GM21447 (cell line): ENCODE results near the gene QSOX1.

Experiments
- ATAC-seq: cut with Tn5 transposase; IDR thresholded peaks from one replicate; pipeline ENCODE4 v1.9.1; 2021; ENCODE audit not compliant: unreplicated experiment

QSOX1 gene

DNA sequence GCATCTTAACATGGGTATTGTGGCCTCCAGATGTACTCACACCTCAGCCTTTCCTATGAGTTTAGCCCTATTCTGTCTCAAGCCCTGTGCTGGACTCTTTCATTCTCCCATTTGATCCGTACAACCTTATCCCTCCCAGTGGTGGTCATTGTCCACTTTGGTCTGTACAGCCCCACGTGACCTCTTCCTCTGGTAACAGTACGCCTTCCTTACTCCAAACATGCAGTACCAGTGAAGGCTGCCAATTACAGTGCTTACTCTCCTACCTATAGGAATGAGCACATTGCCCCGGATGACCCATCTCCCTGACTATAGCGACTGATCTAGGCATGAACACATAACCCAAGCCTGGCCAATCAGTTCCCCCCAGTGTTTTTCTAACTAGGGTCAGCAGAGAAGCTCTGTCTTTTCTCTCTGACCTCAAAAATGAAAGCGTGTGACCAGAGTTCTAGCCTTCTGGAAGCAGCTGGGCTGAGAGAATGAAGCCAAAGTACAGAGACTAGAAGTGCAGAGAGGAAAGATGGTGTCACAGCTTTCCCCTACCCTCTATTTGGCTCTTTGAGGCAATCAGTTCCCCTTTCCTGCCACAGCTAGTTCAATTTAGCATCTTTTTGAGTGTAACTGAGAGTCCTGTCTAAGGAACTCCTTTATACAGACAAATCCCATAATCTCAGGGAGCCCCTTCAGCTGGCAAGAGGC is 9.9 kb upstream of the QSOX1 start:
- ATAC-seq: no peak

DNA sequence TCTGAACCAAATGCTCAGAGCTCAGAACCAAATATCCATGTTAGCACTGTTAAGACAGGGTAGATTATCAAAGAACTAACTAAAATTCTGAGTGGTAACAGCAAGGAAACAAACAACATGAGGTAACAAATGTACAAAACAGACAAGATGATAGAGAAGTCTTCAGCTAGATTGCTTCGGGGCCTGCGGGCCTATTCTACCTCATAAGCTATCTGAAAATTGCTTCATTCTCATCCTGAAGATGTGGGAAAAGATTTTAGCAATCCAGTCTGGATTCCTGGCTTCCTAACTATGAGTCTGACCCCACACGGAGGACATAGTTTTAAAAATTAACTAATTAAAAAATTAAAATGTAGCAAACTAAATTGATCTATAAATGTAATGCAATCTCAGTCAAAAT is 9.2 kb upstream of the QSOX1 start:
- no peak for ATAC-seq

DNA sequence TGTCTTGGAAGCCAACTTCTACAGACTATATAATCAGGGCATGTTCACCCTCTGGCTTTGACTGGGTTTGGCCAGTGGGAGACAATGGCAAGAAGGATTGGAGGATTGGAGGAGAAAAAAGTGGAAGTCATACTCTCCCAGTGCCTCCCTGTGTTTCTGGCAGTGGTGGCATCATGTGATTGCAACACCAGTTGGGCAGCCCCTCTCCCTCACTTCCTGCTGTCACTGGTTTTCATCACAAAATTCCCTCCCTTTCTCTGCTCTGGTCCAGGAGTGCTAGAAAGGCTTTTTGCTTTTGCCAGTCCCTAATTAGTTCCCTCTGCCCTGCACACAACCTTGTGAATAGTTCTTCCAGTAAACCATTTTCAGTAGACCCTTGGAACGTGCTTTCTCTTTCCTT is 3.7 kb upstream of the QSOX1 start:
- no peak for ATAC-seq

DNA sequence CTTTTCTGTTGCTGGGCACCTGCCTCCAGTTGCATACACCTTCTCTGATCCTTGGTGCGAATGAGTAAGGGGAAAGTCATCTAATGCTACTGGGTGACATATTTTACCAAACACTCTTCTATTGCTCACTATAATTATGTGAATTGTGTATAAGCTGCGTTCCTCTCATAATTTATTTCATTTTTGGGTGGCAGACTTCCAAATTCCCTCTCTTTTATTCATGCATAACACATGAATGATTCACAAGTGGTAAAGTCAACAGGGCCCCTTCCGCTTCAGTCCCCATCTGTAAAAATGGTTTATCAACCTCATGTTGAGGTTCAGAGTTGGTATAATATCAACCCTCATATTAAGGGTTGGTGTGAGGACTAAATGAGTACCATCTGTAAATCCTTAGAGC is 3.2 kb upstream of the QSOX1 start:
- ATAC-seq: no peak

GRCh38 chr1:180152588-180152987 is 2.1 kb upstream of the QSOX1 start:
- no peak for ATAC-seq

DNA sequence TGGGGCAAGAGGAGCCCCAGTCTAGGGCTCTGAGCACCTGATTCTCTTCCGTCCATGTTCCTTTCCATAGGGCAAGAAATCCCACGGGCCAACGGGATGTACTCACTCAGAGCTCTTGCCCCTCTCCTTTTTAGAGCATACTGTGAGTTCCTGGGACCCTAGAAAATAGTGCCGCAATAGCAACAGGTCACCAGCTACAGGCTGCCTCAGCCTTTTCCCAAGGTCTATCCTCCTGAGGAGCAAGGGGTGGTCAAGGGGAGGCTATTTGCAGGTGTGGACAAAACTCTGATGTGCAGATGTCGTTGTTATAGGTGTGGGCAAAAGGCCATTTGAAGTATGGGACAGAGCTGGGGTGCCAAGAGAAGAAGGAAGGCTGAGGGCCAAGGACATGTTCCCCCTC is 1.6 kb upstream of the QSOX1 start:
- ATAC-seq: no peak

GRCh38 chr1:180154003-180154324 is 705 bp upstream of the QSOX1 start:
- ATAC-seq: no peak

- ATAC-seq: peak; percentile 7
Measured at GRCh38 chr1:180155182-180155682, 563 bp downstream of the QSOX1 start.

GRCh38 chr1:180156201-180156600 is 1.5 kb downstream of the QSOX1 start:
- no peak for ATAC-seq

DNA sequence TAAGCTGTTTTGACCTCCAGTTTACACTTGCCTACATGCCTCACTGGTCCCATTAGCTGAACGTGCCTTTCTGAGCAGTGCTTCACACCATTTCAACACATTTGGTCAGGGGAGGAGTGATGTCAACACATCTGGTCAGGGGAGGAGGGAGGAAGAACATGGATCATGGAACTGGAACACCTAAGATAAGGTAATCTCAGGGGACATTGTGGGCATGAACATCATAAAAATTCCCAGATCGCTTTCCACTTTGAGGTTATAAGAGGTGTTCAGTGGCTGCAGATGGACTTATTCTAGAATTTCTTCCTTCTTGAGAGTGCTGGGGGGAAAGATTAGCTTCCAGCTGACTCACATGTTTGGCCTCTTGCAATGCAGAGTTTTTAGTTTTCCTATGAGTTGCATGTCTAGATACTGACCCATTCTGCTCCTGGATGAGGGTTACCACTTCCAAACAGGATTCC is 2.0 kb downstream of the QSOX1 start:
- ATAC-seq: no peak

- ATAC-seq: no peak
Measured at GRCh38 chr1:180157108-180157507, 2.4 kb downstream of the QSOX1 start.

DNA sequence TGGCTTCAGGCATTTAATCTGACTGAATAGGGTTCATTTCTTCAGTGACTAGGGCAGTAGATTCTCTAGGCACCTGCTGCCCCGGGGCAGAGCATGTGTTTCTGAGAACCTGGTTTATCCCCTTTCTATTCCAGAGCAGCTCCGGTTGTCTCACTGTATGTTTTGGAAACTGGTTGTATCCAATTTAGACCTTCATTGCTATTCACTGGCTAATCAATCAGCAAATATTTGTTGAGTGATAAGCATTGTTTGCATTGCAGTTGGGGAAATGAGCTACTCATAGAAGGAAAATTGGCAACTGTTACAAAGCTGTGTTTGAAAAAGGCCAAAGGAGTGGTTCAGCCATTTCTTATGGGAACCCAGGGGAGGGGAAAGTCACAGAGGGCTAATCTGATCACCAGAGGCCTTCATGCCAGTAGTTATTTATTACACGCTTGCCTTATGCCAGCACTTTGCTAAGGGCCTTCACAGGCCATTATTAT is 2.9 kb downstream of the QSOX1 start:
- ATAC-seq: no peak

DNA sequence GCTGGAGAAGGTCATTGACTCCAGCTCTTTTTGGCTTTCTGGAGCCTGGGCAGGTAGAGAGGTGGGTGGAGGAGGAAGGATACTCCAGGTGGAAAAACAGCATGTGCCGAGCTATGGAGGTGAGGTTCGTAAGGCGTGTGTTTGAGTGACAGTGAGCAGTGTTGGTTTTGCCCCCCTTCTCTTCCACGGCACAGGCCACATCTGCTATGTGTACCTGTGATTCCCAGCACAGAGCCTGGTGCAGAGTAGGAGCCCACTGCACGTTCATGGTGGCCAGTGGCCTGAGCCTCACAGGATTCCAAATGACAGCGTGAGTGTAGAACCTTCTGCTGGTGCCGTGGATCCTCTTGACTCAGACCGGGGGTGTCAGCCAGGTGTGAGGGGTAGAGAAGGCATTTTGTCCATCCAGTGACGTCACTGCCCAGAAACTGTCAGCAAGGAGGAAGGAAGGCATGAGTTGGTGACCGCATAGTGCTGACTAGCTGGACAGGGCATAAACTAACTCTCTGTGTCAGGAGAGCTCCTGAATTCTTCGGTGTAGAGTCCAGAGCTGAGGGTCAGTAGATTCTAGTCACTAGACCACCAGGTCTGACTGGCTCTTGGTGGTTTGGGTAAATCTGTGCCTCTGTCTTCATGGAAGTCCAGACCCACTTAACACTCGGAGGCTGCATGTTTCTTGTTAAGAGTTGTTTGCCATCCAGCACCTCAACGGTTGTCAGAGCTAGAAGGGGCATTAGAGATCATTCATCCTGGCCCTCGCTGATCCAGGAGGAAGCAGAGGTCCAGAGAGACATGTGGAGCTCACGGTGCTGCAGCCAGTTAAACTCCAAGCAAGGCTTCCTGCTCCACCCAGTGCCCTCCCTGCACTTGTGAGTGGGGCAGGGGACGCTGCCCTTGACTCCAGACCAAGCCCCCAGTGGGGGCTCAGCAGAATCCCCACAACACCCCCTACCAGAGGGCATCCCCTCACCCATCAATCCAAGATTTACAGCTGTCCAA is 3.8 kb downstream of the QSOX1 start:
- no peak for ATAC-seq

DNA sequence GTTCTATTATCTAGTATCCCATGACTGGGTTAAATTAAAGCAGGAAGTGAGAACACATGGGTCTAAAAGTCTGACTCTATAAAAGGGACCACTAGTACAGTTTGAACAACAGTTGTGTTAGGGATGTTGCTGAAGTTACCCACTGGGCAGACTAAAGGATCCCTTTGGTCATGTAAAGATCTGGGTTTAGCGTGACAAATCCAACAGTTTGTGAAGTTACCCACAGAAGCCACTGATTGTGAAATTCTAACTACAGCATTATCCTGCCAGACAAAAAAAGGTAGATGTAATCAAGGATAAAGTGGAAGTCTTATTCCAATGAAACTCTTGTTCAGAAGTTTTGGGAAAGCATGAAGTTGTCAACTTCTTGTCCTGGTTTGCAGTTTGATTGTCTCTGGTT is 5.7 kb downstream of the QSOX1 start:
- no peak for ATAC-seq

DNA sequence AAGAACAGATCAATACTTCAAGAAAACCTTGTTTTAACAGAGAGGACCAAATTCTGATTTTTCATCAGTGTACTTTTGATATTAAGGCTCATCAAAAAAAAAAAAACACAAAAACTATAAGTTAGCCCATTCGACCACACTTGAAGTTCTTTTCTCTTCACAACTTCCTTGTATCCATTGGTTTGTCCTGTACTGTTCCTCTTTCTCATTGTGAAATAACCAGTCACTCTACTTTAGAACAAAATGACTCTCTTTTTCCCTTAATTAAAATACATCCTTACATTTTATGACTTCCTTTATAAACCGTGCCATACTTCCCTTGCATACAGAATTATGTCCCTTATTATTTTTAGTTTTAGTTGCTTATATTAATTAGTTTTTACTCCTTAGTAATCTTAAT is 8.4 kb downstream of the QSOX1 start:
- ATAC-seq: no peak

GRCh38 chr1:180165096-180165495 is 10.4 kb downstream of the QSOX1 start:
- ATAC-seq: no peak

- no peak for ATAC-seq
Measured at GRCh38 chr1:180165509-180166435, 11.1 kb downstream of the QSOX1 start.

GRCh38 chr1:180166436-180166800 is 11.7 kb downstream of the QSOX1 start:
- no peak for ATAC-seq

DNA sequence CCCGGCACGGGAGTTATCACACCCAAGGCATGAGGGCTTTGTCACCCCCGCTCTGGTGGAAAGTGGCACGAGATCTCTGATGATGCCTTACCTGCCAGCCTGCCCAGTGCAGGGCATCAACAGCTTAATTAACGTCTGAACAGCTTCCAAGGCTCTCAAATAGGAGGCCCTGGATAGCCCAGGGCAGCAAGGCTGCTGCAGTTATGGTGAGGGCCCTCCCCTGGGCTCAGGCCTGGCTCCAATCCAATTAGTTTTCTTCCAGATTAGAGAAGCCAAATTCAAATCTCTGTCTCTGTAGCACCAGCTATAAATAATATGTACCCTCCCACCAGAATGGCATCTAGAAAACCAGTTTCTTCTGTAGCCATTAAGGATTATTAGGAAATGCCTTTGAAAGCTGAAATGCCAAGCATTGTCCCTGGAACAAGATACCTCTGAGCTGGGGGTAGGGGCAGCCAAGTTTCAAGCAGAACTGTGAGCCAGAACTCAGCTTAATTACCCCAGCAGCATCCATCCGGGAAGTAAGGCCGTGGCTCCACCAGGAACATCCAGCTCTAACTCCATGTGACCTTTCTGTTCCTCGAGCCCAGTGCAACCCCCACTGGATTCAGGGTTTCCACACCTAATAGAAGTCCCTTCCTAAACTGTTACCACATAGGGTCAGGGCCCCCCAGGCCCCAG is 12.5 kb downstream of the QSOX1 start:
- ATAC-seq: no peak

DNA sequence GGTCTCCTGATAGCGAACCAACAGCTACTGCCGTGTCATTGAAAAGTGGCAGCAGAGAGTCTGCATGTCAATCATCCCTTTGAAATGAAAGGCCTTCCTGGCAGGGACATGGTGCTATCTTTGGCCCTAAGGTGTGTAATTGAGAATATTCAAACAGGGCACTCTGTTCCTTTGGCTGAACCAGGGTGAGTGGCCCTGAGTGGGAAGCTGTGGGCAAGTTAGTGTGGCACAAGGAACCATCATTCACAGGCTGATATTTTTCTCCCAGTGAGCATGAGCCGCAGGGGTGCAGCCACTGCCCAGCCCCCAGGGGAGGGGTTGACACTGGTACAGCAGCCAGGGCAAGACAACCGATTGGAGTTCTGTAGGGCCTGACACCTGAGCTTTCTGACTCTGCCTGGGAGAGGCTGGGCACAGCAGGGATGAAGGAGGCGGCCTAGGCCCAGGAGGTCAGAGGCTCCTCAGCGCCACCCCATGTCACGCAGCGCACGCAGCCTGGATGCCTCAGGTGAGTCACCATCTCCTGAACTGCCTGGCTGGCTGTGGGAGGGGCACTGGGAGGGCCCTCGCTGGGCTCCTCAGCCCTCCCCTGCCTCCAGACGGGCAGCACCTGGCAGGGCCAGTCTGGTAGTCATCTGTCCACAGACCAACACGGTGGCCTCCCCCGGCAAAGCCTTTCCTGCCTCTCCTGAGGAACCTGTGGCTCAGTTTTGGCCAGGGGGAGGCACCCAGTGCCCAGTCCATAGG is 13.2 kb downstream of the QSOX1 start:
- ATAC-seq: no peak
